Endothelial cell of coronary artery (primary cell): Measurements from ENCODE around the gene CD274. TPM values are rescaled to one million over a fixed set of nuclear protein-coding genes. Genes with fewer than 3 reads are reported as not detected.

Source experiments
- total RNA-seq: library from RNA; depleted of rRNA; stranded (reverse); fragments of >200 nt; gene quantifications from 2 replicates; pipeline ENCODE4 v1.2.3, GENCODE V29; 2014

CD274 gene
- 17.7 and 55.0 TPM in 2 replicates for total RNA-seq

GRCh38 chr9:5450359-5451091 is at the start of gene CD274:
CD274 (plus strand) TSS chr9:5450542; CDS start chr9:5456114, 5,572 bp downstream.

GRCh38 chr9:5437254-5438216 is 12.8 kb upstream of the CD274 start, which contains the start of gene PLGRKT:
PLGRKT (minus strand) TSS chr9:5437925; CDS start chr9:5431977, 5,948 bp downstream.

GRCh38 chr9:5510360-5510931 is 60.1 kb downstream of the CD274 start, which contains the start of gene PDCD1LG2:
PDCD1LG2 (plus strand) TSS chr9:5510531; CDS start chr9:5522547, 12,016 bp downstream.

Other genes with a start within 250 kb of the CD274 start
- not detected in 2 replicates for gene INSL4, start 219.1 kb upstream of the CD274 start, total RNA-seq
- 0.28 TPM in 1 of 2 replicates, not detected in the other for gene RLN2, start 145.8 kb upstream of the CD274 start, total RNA-seq
- gene RLN1, start 110.7 kb upstream of the CD274 start, total RNA-seq, result not detected in 2 replicates
- gene PLGRKT, start 12.6 kb upstream of the CD274 start, total RNA-seq, result 9.5 and 12.4 TPM in 2 replicates
- 11.7 and 24.4 TPM in 2 replicates for gene PDCD1LG2, start 60.0 kb downstream of the CD274 start, total RNA-seq
- 28.2 and 47.8 TPM in 2 replicates for gene RIC1, start 178.6 kb downstream of the CD274 start, total RNA-seq